Loucy (cell line): ENCODE measurements around the gene YTHDF1.

Experiments used
- EZH2phosphoT487 ChIP-seq: fragments of 200-600 bp; IDR thresholded peaks from 2 replicates; pipeline ENCODE4 v1.6.1; 2018; ENCODE audit warnings: antibody characterized with exemption, mild to moderate bottlenecking, moderate library complexity, borderline replicate concordance
- TF ChIP-seq, protein P1 (sequence below): fragments of 200-600 bp; sonication (generic); conservative IDR thresholded peaks from 2 replicates; pipeline ENCODE4 v1.5.1; 2014; ENCODE audit warnings: mild to moderate bottlenecking, antibody characterized with exemption, low read length

DNA sequence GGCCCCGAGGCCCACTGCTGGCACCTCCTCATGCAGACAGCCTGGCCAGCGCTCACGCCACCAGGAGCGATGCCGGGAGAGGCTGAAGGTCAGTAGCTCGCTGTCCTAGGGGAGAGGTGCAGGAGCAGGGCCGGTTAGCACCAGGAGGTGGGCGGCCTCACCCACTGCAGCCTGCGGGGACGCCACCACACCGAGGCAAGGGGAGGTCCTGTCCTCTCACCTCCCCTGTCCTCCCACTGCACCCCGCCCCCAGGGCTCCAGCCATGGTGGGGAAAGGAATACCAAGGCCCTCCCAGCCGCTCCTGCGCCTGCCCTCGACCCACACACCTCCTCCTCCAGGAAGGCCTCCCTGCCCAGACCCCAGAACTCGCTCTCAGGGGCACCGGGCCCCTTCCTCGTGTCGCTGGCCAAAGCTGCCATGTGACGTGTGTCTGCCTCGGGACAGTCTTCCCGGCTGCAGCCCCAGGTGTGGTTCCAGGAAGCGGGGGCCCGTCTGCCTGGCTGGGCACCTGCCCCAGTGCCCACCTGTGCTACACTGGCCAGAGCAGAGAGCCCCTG, 31.8 kb upstream of the YTHDF1 start:
- TF ChIP-seq, protein P1, sequence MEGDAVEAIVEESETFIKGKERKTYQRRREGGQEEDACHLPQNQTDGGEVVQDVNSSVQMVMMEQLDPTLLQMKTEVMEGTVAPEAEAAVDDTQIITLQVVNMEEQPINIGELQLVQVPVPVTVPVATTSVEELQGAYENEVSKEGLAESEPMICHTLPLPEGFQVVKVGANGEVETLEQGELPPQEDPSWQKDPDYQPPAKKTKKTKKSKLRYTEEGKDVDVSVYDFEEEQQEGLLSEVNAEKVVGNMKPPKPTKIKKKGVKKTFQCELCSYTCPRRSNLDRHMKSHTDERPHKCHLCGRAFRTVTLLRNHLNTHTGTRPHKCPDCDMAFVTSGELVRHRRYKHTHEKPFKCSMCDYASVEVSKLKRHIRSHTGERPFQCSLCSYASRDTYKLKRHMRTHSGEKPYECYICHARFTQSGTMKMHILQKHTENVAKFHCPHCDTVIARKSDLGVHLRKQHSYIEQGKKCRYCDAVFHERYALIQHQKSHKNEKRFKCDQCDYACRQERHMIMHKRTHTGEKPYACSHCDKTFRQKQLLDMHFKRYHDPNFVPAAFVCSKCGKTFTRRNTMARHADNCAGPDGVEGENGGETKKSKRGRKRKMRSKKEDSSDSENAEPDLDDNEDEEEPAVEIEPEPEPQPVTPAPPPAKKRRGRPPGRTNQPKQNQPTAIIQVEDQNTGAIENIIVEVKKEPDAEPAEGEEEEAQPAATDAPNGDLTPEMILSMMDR, result no peak
- TF ChIP-seq EZH2phosphoT487, result no peak
